Measurements from ENCODE around the gene MLST8.

MLST8 gene

DNA sequence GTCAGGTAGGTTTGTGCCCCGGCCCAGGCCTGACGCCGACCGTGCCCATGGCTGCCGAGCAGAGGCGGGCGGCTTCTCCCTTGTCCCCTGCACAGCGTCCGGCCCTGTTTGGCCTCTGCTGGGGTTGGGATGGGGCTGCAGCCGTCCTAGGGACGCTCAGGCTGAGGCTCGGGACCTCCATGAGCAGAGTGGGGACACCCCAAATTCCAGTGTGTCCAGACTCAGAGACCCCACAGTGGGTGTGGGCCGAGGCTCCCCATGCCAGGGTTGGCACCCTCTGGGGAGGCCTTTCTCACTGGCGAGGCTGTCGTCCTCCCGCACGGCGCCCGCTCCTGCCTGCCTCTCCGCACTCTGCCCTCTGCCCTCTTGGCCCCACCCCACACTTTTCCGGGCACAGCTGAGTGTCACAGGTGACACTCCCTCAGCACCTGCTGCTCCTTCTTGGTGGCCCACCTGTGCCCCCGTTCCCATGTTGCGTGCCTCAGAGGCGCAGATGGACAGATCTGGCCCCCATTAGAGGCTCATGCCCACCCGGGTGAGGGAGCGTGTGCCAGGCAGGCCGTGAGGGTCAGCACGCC, 33.6 kb upstream of the MLST8 start:
- no peak for DNase-seq (ENCODE audit: low read depth)
- H3K4me3 ChIP-seq (ENCODE audit: low read depth, low read length): no peak overlapping the region
- TF ChIP-seq POLR2A (IDR thresholded peaks at IDR 0.05; ENCODE audit: extremely low read depth, insufficient read length) (no peak), MYC (IDR thresholded peaks at IDR 0.05; ENCODE audit: low read depth, low read length) (no peak), CTCF (IDR thresholded peaks at IDR 0.05; ENCODE audit: low read depth, low read length) (no peak)
- TF ChIP-seq, protein P1, sequence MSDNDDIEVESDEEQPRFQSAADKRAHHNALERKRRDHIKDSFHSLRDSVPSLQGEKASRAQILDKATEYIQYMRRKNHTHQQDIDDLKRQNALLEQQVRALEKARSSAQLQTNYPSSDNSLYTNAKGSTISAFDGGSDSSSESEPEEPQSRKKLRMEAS (IDR thresholded peaks at IDR 0.05; ENCODE audit: low read depth, low read length): no peak

DNA sequence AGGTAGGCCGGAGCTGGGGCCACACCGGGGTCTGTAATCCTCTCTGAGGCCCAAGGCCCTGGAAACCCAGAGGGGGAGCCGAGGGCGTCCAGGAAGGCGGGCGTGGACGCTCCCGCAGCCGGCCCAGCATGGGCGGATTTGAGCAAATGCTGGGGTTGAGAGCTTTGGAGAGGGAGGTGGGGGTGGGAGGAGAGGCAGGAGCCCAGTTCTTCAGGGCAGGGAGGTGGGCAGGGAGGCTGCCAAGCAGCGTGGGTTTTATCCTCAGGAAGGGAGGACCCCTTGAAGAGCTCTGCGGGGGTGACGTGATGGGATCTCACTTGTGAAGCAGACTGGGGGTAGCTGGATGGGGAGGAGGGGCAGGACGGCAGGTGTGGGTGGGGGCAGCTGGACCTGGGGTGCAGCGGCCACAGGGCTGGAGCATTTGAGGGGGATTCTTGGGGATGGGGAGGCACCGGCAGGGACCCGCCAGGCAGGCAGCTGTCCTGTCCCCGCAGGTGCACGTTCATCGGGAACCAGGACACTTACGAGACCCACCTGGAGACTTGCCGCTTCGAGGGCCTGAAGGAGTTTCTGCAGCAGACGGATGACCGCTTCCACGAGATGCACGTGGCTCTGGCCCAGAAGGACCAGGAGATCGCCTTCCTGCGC, 32.4 kb upstream of the MLST8 start:
- no peak for DNase-seq (ENCODE audit: low read depth)
- H3K4me3 ChIP-seq (ENCODE audit: low read depth, low read length): no peak overlapping the region
- TF ChIP-seq MYC (IDR thresholded peaks at IDR 0.05; ENCODE audit: low read depth, low read length) (no peak), CTCF (IDR thresholded peaks at IDR 0.05; ENCODE audit: low read depth, low read length) (no peak)
- TF ChIP-seq, protein P1 (IDR thresholded peaks at IDR 0.05; ENCODE audit: low read depth, low read length): no peak

DNA sequence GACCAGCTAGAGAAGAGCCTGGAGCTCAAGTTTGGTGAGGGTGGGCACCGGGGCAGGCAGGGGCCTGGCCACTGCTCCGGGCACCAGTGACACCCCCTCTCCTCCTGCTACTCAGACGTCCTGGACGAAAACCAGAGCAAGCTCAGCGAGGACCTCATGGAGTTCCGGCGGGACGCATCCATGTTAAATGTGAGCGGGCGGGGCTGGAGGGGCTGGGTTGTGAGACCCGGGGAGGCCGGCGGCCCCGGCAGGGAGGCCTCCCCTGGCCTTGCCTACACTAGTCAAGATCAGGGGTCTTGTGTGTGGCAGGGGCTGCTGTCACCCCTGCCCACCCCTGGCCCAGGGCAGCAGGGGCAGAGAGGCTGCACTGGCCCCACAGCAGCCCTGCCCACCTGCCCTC, 31.9 kb upstream of the MLST8 start:
- TF ChIP-seq CTCF (IDR thresholded peaks at IDR 0.05; ENCODE audit: low read depth, low read length): no peak
- TF ChIP-seq POLR2A (IDR thresholded peaks at IDR 0.05; ENCODE audit: extremely low read depth, insufficient read length): no peak
- no peak for TF ChIP-seq MYC (IDR thresholded peaks at IDR 0.05; ENCODE audit: low read depth, low read length)
- TF ChIP-seq, protein P1 (IDR thresholded peaks at IDR 0.05; ENCODE audit: low read depth, low read length): no peak
- no peak for DNase-seq (ENCODE audit: low read depth)

DNA sequence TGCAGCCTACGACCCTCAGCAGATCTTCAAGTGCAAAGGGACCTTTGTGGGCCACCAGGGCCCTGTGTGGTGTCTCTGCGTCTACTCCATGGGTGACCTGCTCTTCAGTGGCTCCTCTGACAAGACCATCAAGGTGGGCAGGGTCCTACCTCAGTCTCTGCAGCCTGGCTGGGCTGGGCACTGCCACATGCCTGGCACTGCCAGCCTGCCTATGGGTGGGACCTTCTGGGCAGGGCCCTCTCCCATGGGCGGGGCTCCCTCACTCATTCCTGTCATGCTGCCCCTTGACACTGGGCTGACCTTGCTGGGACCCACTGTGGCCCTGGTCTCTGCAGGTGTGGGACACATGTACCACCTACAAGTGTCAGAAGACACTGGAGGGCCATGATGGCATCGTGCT, 31.3 kb upstream of the MLST8 start:
- DNase-seq (ENCODE audit: low read depth): no peak
- TF ChIP-seq CTCF (IDR thresholded peaks at IDR 0.05; ENCODE audit: low read depth, low read length) (no peak), POLR2A (IDR thresholded peaks at IDR 0.05; ENCODE audit: extremely low read depth, insufficient read length) (no peak), MYC (IDR thresholded peaks at IDR 0.05; ENCODE audit: low read depth, low read length) (no peak)
- TF ChIP-seq, protein P1 (IDR thresholded peaks at IDR 0.05; ENCODE audit: low read depth, low read length): no peak
- H3K4me3 ChIP-seq (ENCODE audit: low read depth, low read length): no peak overlapping the region

More for the DNA sequence above, 31.9 kb upstream of the MLST8 start:
- H3K4me3 ChIP-seq (ENCODE audit: low read depth, low read length): no peak overlapping the region

GRCh38 chr16:2174396-2175131, 30.7 kb upstream of the MLST8 start:
- no peak for DNase-seq (ENCODE audit: low read depth)
- H3K4me3 ChIP-seq (ENCODE audit: low read depth, low read length): no peak overlapping the region
- no peak for TF ChIP-seq POLR2A (IDR thresholded peaks at IDR 0.05; ENCODE audit: extremely low read depth, insufficient read length)
- no peak for TF ChIP-seq CTCF (IDR thresholded peaks at IDR 0.05; ENCODE audit: low read depth, low read length)
- TF ChIP-seq, protein P1 (IDR thresholded peaks at IDR 0.05; ENCODE audit: low read depth, low read length): no peak
- no peak for TF ChIP-seq MYC (IDR thresholded peaks at IDR 0.05; ENCODE audit: low read depth, low read length)

Measured in NB4 (cell line).